ENCODE measurements around the gene ZNF619. TPM values are rescaled to one million over a fixed set of nuclear protein-coding genes. Genes with fewer than 3 reads are reported as not detected.

Gene ZNF619
- total RNA-seq, 1 experiment from 2014 or later, result 6.9 TPM

- Histone ChIP-seq H3K27me3 (ENCODE audit: insufficient read depth, low read depth) (no peaks in the 10 kb centered on the region), H3K9me3 (ENCODE audit: insufficient read depth, low read depth) (no peaks in the 10 kb centered on the region), H3F3A (ENCODE audit: insufficient read depth, low read depth) (peaks cover 18% of the 10 kb centered on the region), H3K36me3 (ENCODE audit: low read depth) (no peaks in the 10 kb centered on the region), H2AFZ (no peak overlapping the region), H3K4me2 (peak overlapping the region; percentile 85; the same call in 1 of the 2 replicates), H4K20me1 (ENCODE audit: insufficient read depth) (no peaks in the 10 kb centered on the region), H3K4me1 (replicated peaks; ENCODE audit: insufficient read depth) (peaks cover 33% of the 10 kb centered on the region), H3K27ac (peak overlapping the region; percentile 52; the same call in 1 of the 2 replicates), H3K79me2 (ENCODE audit: low read depth) (peaks cover 10% of the 10 kb centered on the region), H3K4me3 (no peak overlapping the region), H3K9me2 (ENCODE audit: insufficient read depth) (no peaks in the 10 kb centered on the region)
- DNase-seq, result peak in 1 of 2 experiments; percentile 88
- BruUV-seq (replicated peaks), result no TSS peak
- ChIA-PET CTCF (no interaction called here), POLR2A (ENCODE audit: unreplicated experiment) (no interaction called here)
- intact Hi-C loops (cut with micrococcal nuclease; ENCODE audit: unreplicated experiment), result loop anchor here (5.0 kb wide), 1 partner anchor 124 kb away; no protein-coding TSS in a partner anchor
- TF ChIP-seq CTCF (conservative IDR thresholded peaks at IDR 0.05), result no peak
- TF ChIP-seq EZH2 (IDR thresholded peaks at IDR 0.05; ENCODE audit: low read depth), result no peak
These were observed 25.4 kb upstream of the ZNF619 start for GRCh38 chr3:40451551-40451950.

- no peak for TF ChIP-seq CTCF (conservative IDR thresholded peaks at IDR 0.05)
- TF ChIP-seq EZH2 (IDR thresholded peaks at IDR 0.05; ENCODE audit: low read depth), result no peak
- CTCF ChIA-PET, result no interaction called here
- peak overlapping the region; percentile 52 for H3K27ac ChIP-seq
- no peaks in the 10 kb centered on the region for H3K9me3 ChIP-seq (ENCODE audit: insufficient read depth, low read depth)
- no peaks in the 10 kb centered on the region for H3K36me3 ChIP-seq (ENCODE audit: low read depth)
- peaks cover 33% of the 10 kb centered on the region for H3K4me1 ChIP-seq (replicated peaks; ENCODE audit: insufficient read depth)
- H2AFZ ChIP-seq, result peak overlapping the region; percentile 86
- no TSS peak for BruUV-seq (replicated peaks)
- H3K27me3 ChIP-seq (ENCODE audit: insufficient read depth, low read depth), result no peaks in the 10 kb centered on the region
- H3K9me2 ChIP-seq (ENCODE audit: insufficient read depth), result no peaks in the 10 kb centered on the region
- H3K4me2 ChIP-seq, result peak overlapping the region; percentile 85
- intact Hi-C loops (cut with micrococcal nuclease; ENCODE audit: unreplicated experiment), result loop anchor here (5.0 kb wide), 1 partner anchor 125 kb away; no protein-coding TSS in a partner anchor
- POLR2A ChIA-PET (ENCODE audit: unreplicated experiment), result no interaction called here
- H3K4me3 ChIP-seq, result peak overlapping the region; percentile 59
- H3F3A ChIP-seq (ENCODE audit: insufficient read depth, low read depth), result peaks cover 18% of the 10 kb centered on the region
- H4K20me1 ChIP-seq (ENCODE audit: insufficient read depth), result no peaks in the 10 kb centered on the region
- DNase-seq, result no peak
- H3K79me2 ChIP-seq (ENCODE audit: low read depth), result peaks cover 13% of the 10 kb centered on the region
These were observed 24.9 kb upstream of the ZNF619 start for GRCh38 chr3:40452057-40452456.

- Histone ChIP-seq H3K4me2 (peak overlapping the region; percentile 85), H4K20me1 (ENCODE audit: insufficient read depth) (no peaks in the 10 kb centered on the region), H3K4me1 (replicated peaks; ENCODE audit: insufficient read depth) (peaks cover 33% of the 10 kb centered on the region), H3K9me2 (ENCODE audit: insufficient read depth) (no peaks in the 10 kb centered on the region), H3F3A (ENCODE audit: insufficient read depth, low read depth) (peaks cover 18% of the 10 kb centered on the region), H3K27me3 (ENCODE audit: insufficient read depth, low read depth) (no peaks in the 10 kb centered on the region), H3K27ac (peak overlapping the region; percentile 52), H3K36me3 (ENCODE audit: low read depth) (no peaks in the 10 kb centered on the region), H3K4me3 (peak overlapping the region; percentile 59), H3K9me3 (ENCODE audit: insufficient read depth, low read depth) (no peaks in the 10 kb centered on the region), H2AFZ (peak overlapping the region; percentile 86), H3K79me2 (ENCODE audit: low read depth) (peaks cover 17% of the 10 kb centered on the region)
- intact Hi-C loops (cut with micrococcal nuclease; ENCODE audit: unreplicated experiment), result loop anchor here (5.0 kb wide), 1 partner anchor 125 kb away; no protein-coding TSS in a partner anchor
- TSS peak; percentile 50 for BruUV-seq (replicated peaks)
- no peak for DNase-seq
- TF ChIP-seq EZH2 (IDR thresholded peaks at IDR 0.05; ENCODE audit: low read depth) (no peak), CTCF (conservative IDR thresholded peaks at IDR 0.05) (no peak)
- POLR2A ChIA-PET (ENCODE audit: unreplicated experiment), result interaction anchor here (0.6 kb wide), 1 partner anchor 1363 kb away, joined by 3 read pairs; no protein-coding TSS in a partner anchor
- CTCF ChIA-PET, result no interaction called here
These were observed 24.4 kb upstream of the ZNF619 start for GRCh38 chr3:40452562-40452875.
